Amygdala (tissue), 56 donors: ENCODE results near the gene FAM53B.

Source experiments
- DNase-seq, 56 donors: peaks; one replicate each; lab custom pipeline; 2025; lab: John Stamatoyannopoulos, UW

Gene FAM53B

DNA sequence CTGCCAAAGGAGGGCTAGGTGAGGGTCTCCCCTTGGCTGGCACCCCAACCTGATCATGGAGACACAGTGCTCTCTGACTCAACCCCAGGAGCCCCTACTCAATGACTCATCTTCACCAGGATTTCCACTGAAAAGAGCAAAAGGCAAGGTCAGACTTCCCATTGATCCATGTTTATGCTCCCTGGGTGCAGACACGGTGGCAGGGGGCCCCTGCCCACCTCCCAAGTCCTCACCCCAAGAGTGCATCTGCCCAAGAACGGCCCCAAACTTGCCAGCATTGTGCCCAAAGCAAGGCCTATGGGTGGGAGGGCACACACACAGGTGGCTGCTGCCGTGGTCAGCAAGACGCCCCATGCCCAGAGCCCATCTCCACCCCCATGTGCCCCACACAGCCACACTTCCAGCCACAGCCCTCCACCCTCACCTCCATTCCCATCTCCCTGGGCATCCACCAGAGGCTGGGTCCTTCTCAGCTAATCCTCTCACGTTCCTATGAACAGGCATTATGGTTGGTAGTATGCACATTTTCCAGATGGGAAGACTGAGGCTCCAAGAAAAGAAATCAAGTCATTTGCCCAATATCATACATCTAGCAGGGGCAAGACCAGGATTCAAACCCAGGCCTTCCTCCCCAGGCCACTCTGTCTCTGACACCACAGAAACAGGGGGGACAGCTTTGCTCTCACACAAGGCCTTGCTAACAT lies 31.3 kb downstream of the FAM53B start:
- DNase-seq, result no peak

DNA sequence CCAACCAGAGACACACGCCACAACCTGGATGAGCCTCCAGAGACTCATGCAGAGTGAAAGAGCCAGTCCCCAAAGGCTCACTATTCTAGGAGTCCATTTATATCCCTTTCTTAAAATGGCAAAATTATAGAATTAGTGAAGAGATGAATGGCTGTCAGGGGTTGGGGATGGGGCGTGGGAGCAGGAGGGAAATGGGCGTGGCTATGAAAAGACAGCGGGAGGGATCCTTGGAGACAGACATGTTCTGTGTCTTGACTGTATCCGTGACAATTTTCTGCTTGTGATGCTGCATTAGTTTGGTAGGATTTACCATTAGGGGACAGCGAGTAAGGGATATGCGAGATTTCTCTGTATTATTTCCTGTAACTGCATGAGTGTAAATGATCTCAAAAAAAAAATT lies 33.0 kb downstream of the FAM53B start:
- DNase-seq, result no peak

- DNase-seq, result no peak
These were observed 33.8 kb downstream of the FAM53B start for GRCh38 chr10:124710266-124710881.

GRCh38 chr10:124709861-124710260 lies 34.3 kb downstream of the FAM53B start:
- DNase-seq, result peak in 3 of 56 donors; percentile 26 to 43 (median 28)

- DNase-seq, result peak in 16 of 56 donors; percentile 29 to 63 (median 46)
These were observed 35.2 kb downstream of the FAM53B start for GRCh38 chr10:124708922-124709520.

- DNase-seq, result no peak
These were observed 35.9 kb downstream of the FAM53B start for GRCh38 chr10:124708246-124708779.

GRCh38 chr10:124707551-124707950 lies 36.6 kb downstream of the FAM53B start:
- no peak for DNase-seq

DNA sequence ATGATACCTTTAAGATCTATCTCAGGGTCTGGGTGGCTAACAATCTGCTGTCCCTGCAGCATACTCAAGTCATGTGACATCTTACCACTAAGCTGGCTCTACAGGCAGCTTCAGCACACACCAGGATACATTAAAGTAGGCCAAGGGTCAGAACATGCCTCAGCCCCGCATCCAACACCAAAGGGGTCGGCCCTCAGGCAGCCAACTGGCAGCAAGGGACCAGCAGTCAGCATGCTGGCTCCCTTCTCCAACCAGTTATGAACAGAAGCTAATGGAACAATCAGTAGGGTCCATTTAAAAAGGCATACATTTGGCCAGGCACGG lies 37.1 kb downstream of the FAM53B start:
- no peak for DNase-seq

- peak in 1 of 56 donors; percentile 64 for DNase-seq
These were observed 37.6 kb downstream of the FAM53B start for GRCh38 chr10:124706462-124707143.

DNA sequence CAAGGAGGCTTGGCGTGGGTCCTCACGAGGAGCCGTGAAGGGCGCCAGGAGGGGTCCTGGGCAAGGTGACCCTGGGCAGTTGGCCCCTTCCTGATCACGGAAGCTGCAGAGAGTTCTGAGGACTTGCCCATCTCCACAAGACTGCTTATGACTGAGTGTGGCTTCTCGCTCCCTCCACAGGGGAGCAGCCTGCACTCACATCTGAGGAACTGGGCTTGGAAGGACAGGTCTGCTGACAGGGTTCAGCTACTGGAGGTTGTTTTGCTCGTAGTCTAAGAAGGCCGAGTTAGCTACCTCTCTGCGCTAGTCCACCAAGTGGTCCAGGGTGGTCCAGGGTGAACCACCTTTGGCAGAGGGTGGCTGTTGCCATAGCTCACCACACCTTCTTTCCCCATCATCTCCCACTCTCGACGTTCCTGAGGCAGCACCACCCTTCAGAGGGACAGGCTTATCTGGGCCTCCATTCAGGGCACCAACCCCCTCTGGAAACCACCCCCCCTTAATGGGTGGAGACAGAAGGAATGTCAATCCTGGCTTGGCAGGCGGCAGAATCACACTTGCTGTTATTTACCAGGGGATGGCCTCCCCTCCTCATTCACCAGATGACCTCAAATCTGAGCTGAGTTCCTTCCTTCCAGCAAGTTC lies 38.2 kb downstream of the FAM53B start:
- DNase-seq, result peak in 15 of 56 donors; percentile 30 to 76 (median 54)

- peak in 1 of 56 donors; percentile 59 for DNase-seq
These were observed 38.8 kb downstream of the FAM53B start for GRCh38 chr10:124705381-124705740.

DNA sequence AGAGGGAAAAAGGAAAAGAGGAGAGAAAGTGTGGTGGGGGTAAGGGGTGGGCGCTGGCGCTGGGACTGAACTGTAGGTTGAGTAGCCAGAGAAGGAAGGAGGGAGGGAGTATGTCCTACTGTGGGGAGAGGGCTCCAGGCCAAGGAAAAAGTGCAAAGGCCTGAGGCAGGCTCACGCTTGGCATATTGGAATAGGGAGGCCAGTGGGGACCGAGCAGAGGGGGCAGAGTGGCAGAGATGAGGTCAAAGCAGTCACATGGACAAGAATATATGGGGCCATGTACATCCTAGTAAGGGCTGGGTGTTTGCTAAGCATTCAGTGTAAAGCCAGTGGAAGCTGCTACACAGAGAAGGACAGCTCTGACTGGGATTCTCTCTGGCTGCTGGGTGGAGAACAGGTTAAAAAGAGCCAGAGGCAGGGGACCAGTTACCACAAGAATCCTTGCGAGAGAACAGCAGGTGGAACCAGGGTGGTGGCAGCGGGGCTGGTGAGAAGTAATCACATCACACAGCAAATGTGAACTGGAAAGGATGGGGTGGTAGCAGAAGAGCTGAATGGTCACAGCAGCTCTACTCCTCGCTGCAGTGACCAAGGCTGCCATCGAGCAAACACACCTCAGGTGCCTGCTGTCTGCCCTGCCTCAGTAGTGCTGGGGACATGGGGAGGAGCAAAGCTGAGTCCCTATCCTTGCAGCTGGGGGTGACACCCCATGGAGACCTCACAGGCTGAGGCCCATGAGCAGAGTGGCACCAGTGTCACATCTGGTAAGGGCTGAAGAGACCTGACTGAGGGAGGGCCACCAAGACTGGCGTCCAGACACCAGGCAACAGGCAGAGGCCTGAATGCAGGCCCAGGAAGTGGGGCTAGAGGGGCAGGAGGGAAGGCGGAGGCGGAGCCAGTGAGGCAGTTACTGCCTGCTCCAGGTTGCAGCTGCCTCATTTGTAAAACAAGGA lies 39.5 kb downstream of the FAM53B start:
- DNase-seq, result peak in 1 of 56 donors; percentile 35

DNA sequence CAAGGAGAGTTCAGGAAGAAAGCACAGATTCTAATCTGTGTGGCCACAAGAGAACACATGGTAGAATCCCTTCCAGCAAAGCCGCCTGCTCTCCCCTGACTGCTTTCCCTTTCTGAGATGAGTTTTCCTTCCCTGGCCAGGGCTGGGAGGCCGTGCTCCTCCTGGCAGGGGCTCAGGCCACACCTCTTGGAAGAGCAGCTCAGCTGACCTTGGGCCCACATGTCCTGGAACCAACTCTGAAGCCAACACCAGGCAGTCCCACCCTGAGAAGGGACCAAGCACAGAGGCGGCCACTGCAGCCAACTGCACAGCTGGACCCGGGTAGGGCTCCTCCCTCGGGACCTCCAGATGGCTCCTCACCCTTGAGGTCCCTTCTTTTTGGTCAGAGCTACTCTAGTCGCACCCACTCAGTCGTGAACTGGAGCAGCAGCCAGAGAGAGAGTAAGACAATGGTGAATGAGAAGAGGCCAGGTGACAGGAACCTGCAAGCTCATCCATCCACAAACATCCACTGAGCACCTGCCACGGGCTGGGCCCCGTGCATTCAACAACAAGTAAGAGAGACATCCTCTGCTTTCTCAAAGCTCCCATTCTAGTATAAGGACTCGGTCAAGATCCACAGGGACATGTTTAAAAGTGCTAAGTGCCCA lies 40.3 kb downstream of the FAM53B start:
- DNase-seq, result peak in 43 of 56 donors; percentile 32 to 88 (median 67)

- peak in 1 of 56 donors; percentile 62 for DNase-seq
These were observed 40.8 kb downstream of the FAM53B start for GRCh38 chr10:124703372-124703771.

- DNase-seq, result no peak
These were observed 42.1 kb downstream of the FAM53B start for GRCh38 chr10:124701881-124702656.

DNA sequence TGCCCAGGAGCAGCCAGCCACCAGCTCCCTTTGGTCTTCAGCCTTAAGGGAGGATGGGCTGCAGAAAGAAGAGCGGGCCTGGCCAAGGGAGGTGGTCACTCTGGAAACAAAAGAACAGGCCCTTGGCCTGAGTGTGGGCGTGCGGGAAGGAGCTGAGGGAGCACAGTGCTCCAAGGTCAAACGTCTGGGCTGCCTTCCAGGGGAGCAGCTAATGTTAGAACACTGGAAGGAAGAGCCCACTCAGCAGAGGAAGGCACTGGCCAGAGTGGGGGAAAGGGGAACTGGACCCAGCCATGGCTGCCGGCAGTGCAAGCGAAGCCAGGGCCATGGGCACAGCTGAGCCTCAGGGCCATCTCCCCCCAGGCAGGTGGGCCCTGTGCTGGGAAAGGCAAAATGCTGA lies 42.7 kb downstream of the FAM53B start:
- peak in 41 of 56 donors; percentile 24 to 81 (median 63) for DNase-seq

- no peak for DNase-seq
These were observed 43.2 kb downstream of the FAM53B start for GRCh38 chr10:124701038-124701365.
